H9 (cell line): Measurements from ENCODE around the gene CACFD1. TPM values are rescaled to one million over a fixed set of nuclear protein-coding genes. Genes with fewer than 3 reads are reported as not detected.

Source experiments
- DNase-seq: peaks from one replicate; pipeline ENCODE4 v3.0.0-alpha.2; 2017
- H2AFZ ChIP-seq: one replicate; pipeline ENCODE4 v1.6.1; 2013; ENCODE audit warnings: mild to moderate bottlenecking, low read length, control low read depth, moderate library complexity
- H2AK5ac ChIP-seq: 2 replicates; pipeline ENCODE4 v1.6.1; 2013; ENCODE audit warnings: low read length, control low read depth, mixed read lengths; ENCODE audit not compliant: insufficient read length
- H2BK120ac ChIP-seq: one replicate; pipeline ENCODE4 v1.6.1; 2013; ENCODE audit warnings: low read depth, mild to moderate bottlenecking, low read length, control low read depth, inconsistent platforms; ENCODE audit not compliant: poor library complexity, severe bottlenecking
- H2BK12ac ChIP-seq: 2 replicates; pipeline ENCODE4 v1.6.1; 2013; ENCODE audit warnings: low read length, control low read depth, mixed read lengths, low read depth; ENCODE audit not compliant: insufficient read length
- H2BK15ac ChIP-seq: 2 replicates; pipeline ENCODE4 v1.6.1; 2013; ENCODE audit warnings: low read depth, low read length, control low read depth
- H2BK20ac ChIP-seq: one replicate; pipeline ENCODE4 v1.6.1; 2013; ENCODE audit warnings: low read depth, mild to moderate bottlenecking, low read length, control low read depth, inconsistent platforms; ENCODE audit not compliant: poor library complexity, severe bottlenecking
- H2BK5ac ChIP-seq: 2 replicates; pipeline ENCODE4 v1.6.1; 2013; ENCODE audit warnings: low read length, control low read depth, mixed read lengths; ENCODE audit not compliant: insufficient read length
- H3K14ac ChIP-seq: 2 replicates; pipeline ENCODE4 v1.6.1; 2013; ENCODE audit warnings: low read length, control low read depth; ENCODE audit not compliant: insufficient read depth
- H3K18ac ChIP-seq: 2 replicates; pipeline ENCODE4 v1.6.1; 2013; ENCODE audit warnings: low read depth, mild to moderate bottlenecking, mixed read lengths, low read length, control low read depth; ENCODE audit not compliant: insufficient read length
- H3K23ac ChIP-seq: 2 replicates; pipeline ENCODE4 v1.6.1; 2013; ENCODE audit warnings: low read length, control low read depth, mixed read lengths, low read depth; ENCODE audit not compliant: insufficient read length
- H3K23me2 ChIP-seq: 2 replicates; pipeline ENCODE4 v1.6.1; 2013; ENCODE audit warnings: low read depth, mild to moderate bottlenecking, mixed read lengths, low read length, control low read depth; ENCODE audit not compliant: insufficient read length, poor library complexity, severe bottlenecking
- H3K27ac ChIP-seq: 2 replicates; pipeline ENCODE4 v1.5.1; 2013; ENCODE audit warnings: low read length, control low read depth, mixed read lengths, low read depth; ENCODE audit not compliant: insufficient read length
- H3K27me3 ChIP-seq: 2 replicates; pipeline ENCODE4 v1.6.1; 2013; ENCODE audit warnings: low read length, control low read depth, inconsistent platforms; ENCODE audit not compliant: insufficient read depth
- H3K4ac ChIP-seq: 2 replicates; pipeline ENCODE4 v1.6.1; 2013; ENCODE audit warnings: low read depth, mild to moderate bottlenecking, control low read depth, inconsistent platforms, low read length, moderate library complexity
- H3K4me1 ChIP-seq: 2 replicates; pipeline ENCODE4 v1.6.1; 2013; ENCODE audit warnings: low read length, control low read depth, inconsistent platforms; ENCODE audit not compliant: insufficient read depth
- H3K4me2 ChIP-seq: 2 replicates; pipeline ENCODE4 v1.6.1; 2013; ENCODE audit warnings: low read length, control low read depth, mixed read lengths; ENCODE audit not compliant: insufficient read length, insufficient read depth
- H3K56ac ChIP-seq: 2 replicates; pipeline ENCODE4 v1.6.1; 2013; ENCODE audit warnings: low read depth, mild to moderate bottlenecking, mixed read lengths, low read length, control low read depth; ENCODE audit not compliant: insufficient read length
- H3K79me1 ChIP-seq: 2 replicates; pipeline ENCODE4 v1.6.1; 2013; ENCODE audit warnings: low read depth, mild to moderate bottlenecking, moderate library complexity, low read length, control low read depth, inconsistent platforms; ENCODE audit not compliant: insufficient read depth, poor library complexity, severe bottlenecking
- H3K79me2 ChIP-seq: 2 replicates; pipeline ENCODE4 v1.6.1; 2013; ENCODE audit warnings: low read length, control low read depth, inconsistent platforms; ENCODE audit not compliant: insufficient read depth
- H3K9ac ChIP-seq: 2 replicates; pipeline ENCODE4 v1.6.1; 2013; ENCODE audit warnings: low read length, control low read depth, mixed read lengths; ENCODE audit not compliant: insufficient read length; ENCODE audit errors: extremely low read depth
- H3K9me3 ChIP-seq: one replicate; pipeline ENCODE4 v1.6.1; 2013; ENCODE audit warnings: low read depth, low read length, inconsistent platforms; ENCODE audit not compliant: control insufficient read depth
- H3T11ph ChIP-seq: one replicate; pipeline ENCODE4 v1.6.1; 2013; ENCODE audit warnings: mild to moderate bottlenecking, low read length, control low read depth, inconsistent platforms
- H4K20me1 ChIP-seq: one replicate; pipeline ENCODE4 v1.6.1; 2013; ENCODE audit not compliant: control insufficient read depth, insufficient read length, insufficient read depth
- H4K5ac ChIP-seq: 2 replicates; pipeline ENCODE4 v1.6.1; 2013; ENCODE audit warnings: low read depth, mild to moderate bottlenecking, mixed read lengths, low read length, control low read depth; ENCODE audit not compliant: insufficient read length
- H4K8ac ChIP-seq: replicated peaks from 2 replicates; pipeline ENCODE4 v1.6.1; 2013; ENCODE audit warnings: low read length, control low read depth, mixed read lengths, low read depth; ENCODE audit not compliant: insufficient read length
- H4K91ac ChIP-seq: 2 replicates; pipeline ENCODE4 v1.6.1; 2013; ENCODE audit warnings: low read depth, mild to moderate bottlenecking, moderate library complexity, mixed read lengths, low read length, control low read depth; ENCODE audit not compliant: insufficient read length
- H3K27ac Mint-ChIP-seq, 3 experiments: 2 replicates in 2 of 3; 3 replicates in 1 of 3; pipeline ENCODE4 v1.8.0; 2020 to 2021; ENCODE audit warnings: mixed read lengths in 3 of 3, mild to moderate bottlenecking in 1 of 3, moderate library complexity in 1 of 3
- H3K27me3 Mint-ChIP-seq: 2 replicates; pipeline ENCODE4 v1.8.0; 2021; ENCODE audit warnings: low read depth, mild to moderate bottlenecking, moderate library complexity, mixed read lengths
- H3K36me3 Mint-ChIP-seq, 3 experiments: 2 replicates in 2 of 3; 3 replicates in 1 of 3; pipeline ENCODE4 v1.8.0; 2020 to 2021; ENCODE audit warnings: low read depth in 3 of 3, mixed read lengths in 3 of 3; ENCODE audit not compliant: insufficient read depth in 1 of 3
- H3K4me1 Mint-ChIP-seq, 2 experiments: 2 replicates each; pipeline ENCODE4 v1.8.0; 2020; ENCODE audit warnings: mixed read lengths in 2 of 2
- H3K4me3 Mint-ChIP-seq, 2 experiments: 2 replicates in 1 of 2; 3 replicates in 1 of 2; pipeline ENCODE4 v1.8.0; 2020 to 2021; ENCODE audit warnings: mild to moderate bottlenecking in 2 of 2, mixed read lengths in 2 of 2, moderate library complexity in 1 of 2
- H3K9me3 Mint-ChIP-seq, 2 experiments: 2 replicates in 1 of 2; 3 replicates in 1 of 2; pipeline ENCODE4 v1.8.0; 2020; ENCODE audit warnings: mild to moderate bottlenecking in 2 of 2, mixed read lengths in 2 of 2, moderate library complexity in 1 of 2
- WGBS: extraction: QIAGEN DNeasy Blood & Tissue Kit; methylation state at CpG from one replicate; pipeline ENCODE4 v1.1.7; 2013; ENCODE audit warnings: missing lambda C conversion rate, low lambda C conversion rate, mixed read lengths; ENCODE audit not compliant: insufficient read length; ENCODE audit errors: extremely low coverage; 5-methylcytosine and 5-hydroxymethylcytosine counted together
- total RNA-seq: library from RNA; stranded (reverse); gene quantifications from 2 replicates; pipeline ENCODE4 v1.2.1, GENCODE V29; 2021
- TF ChIP-seq, protein P1 (sequence below): fragments of 200-600 bp; sonication (generic); conservative IDR thresholded peaks from 3 replicates; pipeline ENCODE4 v1.8.0; 2021; ENCODE audit warnings: antibody characterized with exemption, mild to moderate bottlenecking

The CACFD1 gene
- total RNA-seq, 1 experiment from 2014 or later: 20.0 TPM

DNA sequence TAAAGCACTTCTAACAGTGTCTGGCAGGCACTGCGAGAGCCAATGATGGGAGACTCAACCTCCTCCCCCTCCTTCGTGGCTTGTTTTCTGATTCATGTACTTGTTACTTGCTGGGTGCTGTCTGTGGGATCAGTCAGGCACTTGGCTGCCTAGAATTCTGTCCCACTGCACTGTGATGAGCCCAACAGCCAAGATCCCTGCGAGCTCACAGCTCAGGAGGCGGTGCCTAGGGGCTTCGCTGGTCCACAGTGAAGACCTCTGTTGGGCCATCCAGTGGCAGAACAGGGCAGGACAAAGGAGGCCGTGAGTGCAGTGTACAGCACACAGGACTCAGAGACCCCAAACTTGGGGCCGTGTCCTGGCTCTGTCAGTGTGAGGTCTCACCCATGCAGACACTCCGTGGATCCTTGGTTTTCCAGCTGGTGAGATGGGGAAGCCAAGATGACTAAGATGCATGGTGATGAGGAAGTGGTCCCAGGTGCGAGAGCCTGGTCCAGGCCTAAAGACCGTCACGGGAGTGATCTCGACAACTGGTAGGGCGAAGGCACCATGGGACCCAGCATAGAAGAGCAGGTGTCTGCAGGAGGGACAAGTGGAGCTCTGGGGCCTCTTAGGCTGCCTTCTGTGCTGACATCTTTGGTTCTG is 45.5 kb downstream of the CACFD1 start:
- H3K23me2 ChIP-seq: no peaks in the 10 kb centered on the region
- H3K4me2 ChIP-seq: no peak overlapping the region
- H2BK15ac ChIP-seq: no peak overlapping the region
- H3K4ac ChIP-seq: no peak overlapping the region
- no peak for DNase-seq
- Mint-ChIP-seq H3K27ac (no peak overlapping the region; a peak in 1 of 7 replicates), H3K36me3 (peaks cover 0 to 14% (median 4%) of the 10 kb centered on the region in 3 experiments; a peak in 5 of 7 replicates), H3K4me1 (peaks cover 8 to 11% of the 10 kb centered on the region in 2 experiments), H3K4me3 (no peak overlapping the region), H3K27me3 (peaks cover 23% of the 10 kb centered on the region), H3K9me3 (peaks cover 17 to 19% of the 10 kb centered on the region in 2 experiments)
- H3K79me1 ChIP-seq: no peaks in the 10 kb centered on the region
- H4K8ac ChIP-seq: no peak overlapping the region
- H2BK5ac ChIP-seq: no peak overlapping the region
- H3K18ac ChIP-seq: no peak overlapping the region
- no peaks in the 10 kb centered on the region for H3K79me2 ChIP-seq
- no peak overlapping the region for H2AK5ac ChIP-seq
- no peak overlapping the region for H2BK12ac ChIP-seq
- H3K56ac ChIP-seq: no peak overlapping the region
- H3K4me1 ChIP-seq: peaks cover 2% of the 10 kb centered on the region; the same call in 1 of the 2 replicates
- no peak overlapping the region for H2BK120ac ChIP-seq
- no peaks in the 10 kb centered on the region for H3K27me3 ChIP-seq
- no peak overlapping the region for H3T11ph ChIP-seq
- no peaks in the 10 kb centered on the region for H3K9me3 ChIP-seq
- no CpG with 5 or more reads among the region's 13 CpGs for WGBS
- H3K14ac ChIP-seq: no peak overlapping the region
- H3K27ac ChIP-seq: no peak overlapping the region
- no peak overlapping the region for H4K91ac ChIP-seq
- H2BK20ac ChIP-seq: no peak overlapping the region
- no peak overlapping the region for H2AFZ ChIP-seq
- no peak overlapping the region for H3K9ac ChIP-seq
- H3K23ac ChIP-seq: no peak overlapping the region
- peaks cover 3% of the 10 kb centered on the region for H4K20me1 ChIP-seq
- H4K5ac ChIP-seq: no peak overlapping the region
- TF ChIP-seq, protein P1, sequence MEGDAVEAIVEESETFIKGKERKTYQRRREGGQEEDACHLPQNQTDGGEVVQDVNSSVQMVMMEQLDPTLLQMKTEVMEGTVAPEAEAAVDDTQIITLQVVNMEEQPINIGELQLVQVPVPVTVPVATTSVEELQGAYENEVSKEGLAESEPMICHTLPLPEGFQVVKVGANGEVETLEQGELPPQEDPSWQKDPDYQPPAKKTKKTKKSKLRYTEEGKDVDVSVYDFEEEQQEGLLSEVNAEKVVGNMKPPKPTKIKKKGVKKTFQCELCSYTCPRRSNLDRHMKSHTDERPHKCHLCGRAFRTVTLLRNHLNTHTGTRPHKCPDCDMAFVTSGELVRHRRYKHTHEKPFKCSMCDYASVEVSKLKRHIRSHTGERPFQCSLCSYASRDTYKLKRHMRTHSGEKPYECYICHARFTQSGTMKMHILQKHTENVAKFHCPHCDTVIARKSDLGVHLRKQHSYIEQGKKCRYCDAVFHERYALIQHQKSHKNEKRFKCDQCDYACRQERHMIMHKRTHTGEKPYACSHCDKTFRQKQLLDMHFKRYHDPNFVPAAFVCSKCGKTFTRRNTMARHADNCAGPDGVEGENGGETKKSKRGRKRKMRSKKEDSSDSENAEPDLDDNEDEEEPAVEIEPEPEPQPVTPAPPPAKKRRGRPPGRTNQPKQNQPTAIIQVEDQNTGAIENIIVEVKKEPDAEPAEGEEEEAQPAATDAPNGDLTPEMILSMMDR: no peak
